GM12865 (cell line): ENCODE data around the gene C17orf58.
"Not testable (repeated sequence)": the region's sequence is repeated elsewhere in the genome, so short reads cannot be mapped to it uniquely, and the experiment has no call there.

ENCODE experiments used
- DNase-seq: peaks from one replicate; pipeline ENCODE4 v3.0.0; 2010; ENCODE audit warnings: low read depth
- H3K4me3 ChIP-seq: 2 replicates; pipeline ENCODE4 v1.5.1; 2011; ENCODE audit warnings: mild to moderate bottlenecking, low read depth, low read length, control low read depth
- CTCF ChIP-seq: IDR thresholded peaks from 2 replicates; pipeline ENCODE4 v1.5.1; 2011; ENCODE audit warnings: low read length, control low read depth, low read depth, inconsistent platforms; ENCODE audit not compliant: insufficient read depth; ENCODE audit errors: missing control alignments

Gene C17orf58

GRCh38 chr17:68029512-68030215 is 33.4 kb upstream of the C17orf58 start:
- no peak for DNase-seq
- no peak for TF ChIP-seq CTCF
- no peak overlapping the region for H3K4me3 ChIP-seq

DNA sequence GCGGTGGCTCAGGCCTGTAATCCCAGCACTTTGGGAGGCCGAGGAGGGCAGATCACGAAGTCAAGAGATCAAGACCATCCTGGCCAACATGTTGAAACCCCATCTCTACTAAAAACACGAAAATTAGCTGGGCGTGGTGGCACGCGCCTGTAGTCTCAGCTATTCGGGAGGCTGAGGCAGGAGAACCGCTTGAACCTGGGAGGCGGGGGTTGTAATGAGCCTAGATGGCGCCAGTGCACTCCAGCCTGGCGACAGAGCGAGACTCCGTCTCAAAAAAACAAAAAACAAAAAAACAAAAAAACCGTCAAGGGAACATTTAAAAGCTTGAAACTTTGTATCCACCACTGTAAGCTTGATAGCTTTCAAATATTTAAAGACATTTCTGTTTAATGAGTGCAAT is 26.3 kb upstream of the C17orf58 start:
- DNase-seq, H3K4me3 ChIP-seq: not testable (repeated sequence)

DNA sequence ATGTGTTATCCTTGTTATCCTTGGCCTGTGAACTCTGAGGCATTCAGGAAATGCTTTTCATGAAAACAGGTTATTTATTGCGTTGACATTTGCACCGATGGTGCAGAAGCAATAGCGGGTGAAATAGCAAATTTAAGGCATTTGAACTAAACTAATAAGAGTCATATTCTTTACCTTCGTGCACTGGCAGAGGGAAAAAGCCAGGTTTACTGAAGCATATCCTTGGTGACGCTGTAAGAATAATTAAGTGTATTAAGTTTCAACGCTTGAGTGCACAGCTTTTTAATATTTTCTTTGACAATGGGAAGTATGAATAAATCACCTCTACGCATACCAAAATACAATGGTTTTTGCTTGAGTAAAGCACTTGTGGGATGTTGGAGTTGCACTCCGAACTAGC is 25.7 kb upstream of the C17orf58 start:
- H3K4me3 ChIP-seq = no peak overlapping the region
- no peak for TF ChIP-seq CTCF
- DNase-seq = no peak

- peak overlapping the region; percentile 80 for H3K4me3 ChIP-seq
- not testable (repeated sequence) for DNase-seq
Observed at GRCh38 chr17:68020791-68021190, 24.5 kb upstream of the C17orf58 start.

DNA sequence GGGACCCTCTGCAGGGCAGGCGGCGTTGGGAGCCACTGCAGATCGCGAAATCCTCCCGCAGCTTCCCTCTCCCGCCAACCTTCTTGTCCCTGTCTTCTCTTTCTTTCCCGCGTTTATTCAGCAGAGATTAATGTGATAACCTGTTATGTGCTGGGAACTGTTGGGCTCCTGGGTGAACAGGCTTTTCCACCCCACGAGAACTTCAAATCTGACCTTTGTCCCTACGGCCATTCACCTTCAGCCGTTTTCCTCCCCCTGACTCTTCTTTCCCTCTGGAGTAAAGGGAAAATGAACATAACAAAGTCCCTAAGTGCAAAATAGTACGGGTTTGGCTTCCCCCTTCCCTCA is 24.1 kb upstream of the C17orf58 start:
- H3K4me3 ChIP-seq = peak overlapping the region; percentile 80
- DNase-seq = no peak
- TF ChIP-seq CTCF = no peak

DNA sequence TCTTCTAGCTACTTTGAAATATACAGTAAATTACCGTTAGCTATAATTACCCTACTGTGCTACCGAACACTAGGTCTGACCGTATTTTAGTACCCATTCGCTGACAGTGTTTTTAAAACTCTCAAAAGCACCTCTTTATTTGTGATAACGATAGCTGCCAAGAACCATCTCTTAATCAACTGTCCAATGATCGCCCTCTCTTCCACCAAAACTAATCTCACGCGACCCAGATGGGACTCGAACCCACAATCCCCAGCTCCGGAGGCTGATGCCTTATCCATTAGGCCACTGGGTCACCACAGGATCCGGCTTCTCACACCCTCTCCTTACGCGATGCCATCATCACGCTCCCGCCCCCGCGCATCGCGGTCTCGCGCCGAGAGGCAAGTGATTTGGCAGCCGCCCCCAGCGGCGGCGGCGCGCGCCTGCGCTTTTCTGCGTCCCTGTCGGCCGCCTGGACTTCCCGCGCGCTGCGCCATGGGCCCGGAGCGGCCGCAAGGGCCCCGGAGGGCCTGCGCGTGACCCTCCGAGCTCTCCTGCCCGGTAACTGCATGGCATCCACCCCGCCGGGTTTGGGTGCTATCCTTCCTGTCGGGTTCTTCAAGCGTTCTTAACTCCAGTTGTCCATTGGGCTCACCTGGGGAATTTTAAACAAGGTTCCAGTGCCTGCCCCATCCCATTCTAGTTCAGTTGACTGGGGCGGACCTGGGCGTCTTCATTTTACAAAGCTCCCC is 23.6 kb upstream of the C17orf58 start:
- H3K4me3 ChIP-seq = peak overlapping the region; percentile 80
- TF ChIP-seq CTCF = peak; percentile 55
- peak; percentile 98 for DNase-seq

- TF ChIP-seq CTCF = no peak
- DNase-seq = no peak
- peak overlapping the region; percentile 20 for H3K4me3 ChIP-seq
Observed at GRCh38 chr17:68019336-68019674, 23.0 kb upstream of the C17orf58 start.

DNA sequence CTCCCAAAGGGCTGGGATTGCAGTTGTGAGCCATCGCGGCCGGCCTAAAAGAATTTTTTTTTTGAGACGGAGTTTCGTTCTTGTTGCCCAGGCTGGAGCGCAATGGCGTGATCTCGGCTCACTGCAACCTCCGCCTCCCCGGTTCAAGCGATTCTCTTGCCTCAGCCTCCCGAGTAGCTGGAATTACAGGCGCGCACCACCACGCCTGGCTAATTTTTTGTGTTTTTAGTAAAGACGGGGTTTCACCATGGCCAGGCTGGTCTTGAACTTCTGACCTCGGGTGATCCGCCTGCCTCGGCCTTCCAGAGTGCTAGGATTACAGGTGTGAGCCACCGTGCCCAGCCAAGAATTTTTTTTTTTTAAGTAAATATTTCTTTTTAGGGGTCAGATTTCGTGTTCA is 22.2 kb upstream of the C17orf58 start:
- not testable (repeated sequence) for H3K4me3 ChIP-seq, DNase-seq
